Measurements from ENCODE around the gene EPHA4.
A peak's percentile ranks its signal among the peaks of the same experiment; 100 is the strongest.

Gene EPHA4

DNA sequence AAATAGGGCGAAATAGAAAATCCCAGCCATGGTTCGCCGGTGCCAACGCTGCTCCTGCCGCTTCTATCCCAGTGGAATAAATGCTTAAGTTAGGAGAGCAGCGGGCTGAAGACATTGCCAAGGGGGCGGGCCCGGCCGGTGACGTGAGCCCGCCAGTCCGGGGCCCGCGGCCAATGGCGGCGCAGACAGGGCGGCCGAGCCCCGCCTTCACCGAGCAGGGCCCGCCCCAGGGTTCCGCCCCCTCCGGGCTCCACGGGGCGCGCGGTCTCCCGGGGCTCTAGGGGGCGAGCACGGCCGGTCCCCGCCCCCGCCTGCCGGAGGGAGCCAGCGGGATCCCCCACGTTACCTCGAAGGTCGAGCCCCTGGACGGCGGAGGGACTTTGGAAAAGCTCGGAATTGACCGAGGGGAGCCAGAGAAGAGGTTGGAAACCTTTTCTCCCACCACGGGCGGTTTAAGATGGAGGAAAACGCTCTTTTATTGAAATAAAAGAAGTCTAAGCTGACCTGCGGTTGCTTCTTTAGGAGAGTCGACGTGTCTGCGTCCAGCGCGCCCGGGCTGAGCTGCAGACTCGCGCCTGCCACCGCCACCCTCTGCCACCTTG lies at the start of gene EPHA4:
Gene EPHA4 (minus strand): TSS at position 86 of the 602 bp plus-strand sequence. CDS start 56 bp downstream, at position 30.
- TF ChIP-seq, protein P1, sequence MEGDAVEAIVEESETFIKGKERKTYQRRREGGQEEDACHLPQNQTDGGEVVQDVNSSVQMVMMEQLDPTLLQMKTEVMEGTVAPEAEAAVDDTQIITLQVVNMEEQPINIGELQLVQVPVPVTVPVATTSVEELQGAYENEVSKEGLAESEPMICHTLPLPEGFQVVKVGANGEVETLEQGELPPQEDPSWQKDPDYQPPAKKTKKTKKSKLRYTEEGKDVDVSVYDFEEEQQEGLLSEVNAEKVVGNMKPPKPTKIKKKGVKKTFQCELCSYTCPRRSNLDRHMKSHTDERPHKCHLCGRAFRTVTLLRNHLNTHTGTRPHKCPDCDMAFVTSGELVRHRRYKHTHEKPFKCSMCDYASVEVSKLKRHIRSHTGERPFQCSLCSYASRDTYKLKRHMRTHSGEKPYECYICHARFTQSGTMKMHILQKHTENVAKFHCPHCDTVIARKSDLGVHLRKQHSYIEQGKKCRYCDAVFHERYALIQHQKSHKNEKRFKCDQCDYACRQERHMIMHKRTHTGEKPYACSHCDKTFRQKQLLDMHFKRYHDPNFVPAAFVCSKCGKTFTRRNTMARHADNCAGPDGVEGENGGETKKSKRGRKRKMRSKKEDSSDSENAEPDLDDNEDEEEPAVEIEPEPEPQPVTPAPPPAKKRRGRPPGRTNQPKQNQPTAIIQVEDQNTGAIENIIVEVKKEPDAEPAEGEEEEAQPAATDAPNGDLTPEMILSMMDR (IDR thresholded peaks at IDR 0.05; ENCODE audit: borderline replicate concordance, control extremely low read depth, extremely low read depth, insufficient read depth, missing control alignments): no peak
- DNase-seq (ENCODE audit: low spot score): peak; percentile 91
- in situ Hi-C loops (cut with MboI; ENCODE audit: low sequenced_read_pairs, unreplicated experiment): loop anchor here (25.0 kb wide), 1 partner anchor 885 kb away; no protein-coding TSS in a partner anchor

DNA sequence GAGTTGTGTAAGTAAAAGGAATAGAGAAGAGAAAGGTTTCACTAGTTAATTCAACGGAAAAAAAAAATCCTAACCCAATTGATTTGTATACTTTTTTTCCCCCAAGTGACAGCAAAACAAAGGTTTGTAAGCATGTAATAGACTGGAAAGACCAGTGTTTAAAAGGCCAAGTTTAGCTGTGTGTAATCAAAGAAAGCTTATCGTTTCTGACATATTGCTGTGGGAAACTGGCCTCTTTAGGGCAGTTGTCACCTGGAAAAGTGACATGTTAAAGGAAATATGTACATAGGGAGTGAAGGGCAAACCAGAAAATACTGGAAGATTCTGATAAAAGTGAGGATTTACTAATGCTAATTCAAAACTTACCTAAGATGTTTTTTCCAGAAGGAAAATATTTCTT lies 45.9 kb upstream of the EPHA4 start:
- DNase-seq (ENCODE audit: low spot score): no peak
- TF ChIP-seq, protein P1 (IDR thresholded peaks at IDR 0.05; ENCODE audit: borderline replicate concordance, control extremely low read depth, extremely low read depth, insufficient read depth, missing control alignments): no peak
- in situ Hi-C loops (cut with MboI; ENCODE audit: low sequenced_read_pairs, unreplicated experiment): no loop called here

DNA sequence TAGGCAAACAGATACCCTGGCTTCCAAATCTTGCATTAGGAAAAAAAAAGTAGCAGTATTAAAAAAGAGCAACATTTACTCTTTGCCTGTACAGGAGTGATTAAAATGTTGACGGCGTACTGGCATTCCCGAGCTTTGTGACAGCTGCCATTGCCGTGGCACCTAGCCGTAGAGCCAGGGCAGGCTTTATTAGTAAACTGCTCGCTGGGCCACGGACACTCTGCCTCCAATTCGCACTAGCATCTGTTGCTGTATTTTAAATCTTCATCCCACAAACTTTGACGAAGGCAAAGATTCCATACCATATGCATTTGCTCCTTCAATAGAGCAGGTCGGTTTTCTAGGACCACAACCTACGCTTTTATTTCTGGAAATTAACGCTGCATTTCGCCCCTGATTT lies 44.5 kb upstream of the EPHA4 start:
- DNase-seq (ENCODE audit: low spot score): no peak
- in situ Hi-C loops (cut with MboI; ENCODE audit: low sequenced_read_pairs, unreplicated experiment): no loop called here
- TF ChIP-seq, protein P1 (IDR thresholded peaks at IDR 0.05; ENCODE audit: borderline replicate concordance, control extremely low read depth, extremely low read depth, insufficient read depth, missing control alignments): no peak

DNA sequence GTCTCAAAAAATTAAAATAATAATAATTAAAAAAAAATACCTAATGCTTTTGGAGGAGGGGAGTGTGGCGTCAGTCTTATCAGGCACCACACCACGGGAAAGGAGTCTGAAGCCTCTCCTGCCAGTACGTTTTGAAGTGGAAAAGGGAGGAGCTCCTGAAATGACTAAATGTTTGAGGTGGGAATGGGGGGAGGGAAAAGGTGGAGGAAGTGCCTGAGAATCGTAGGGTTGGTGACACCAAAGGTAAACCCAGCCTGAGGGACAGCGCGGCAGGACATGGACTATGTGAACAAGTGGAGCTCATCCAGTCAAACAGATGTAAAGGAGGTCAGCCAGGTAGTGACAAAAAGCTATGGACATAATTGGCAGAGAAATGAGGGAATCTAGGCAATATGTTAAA lies 42.2 kb upstream of the EPHA4 start:
- in situ Hi-C loops (cut with MboI; ENCODE audit: low sequenced_read_pairs, unreplicated experiment): no loop called here
- no peak for DNase-seq (ENCODE audit: low spot score)
- TF ChIP-seq, protein P1 (IDR thresholded peaks at IDR 0.05; ENCODE audit: borderline replicate concordance, control extremely low read depth, extremely low read depth, insufficient read depth, missing control alignments): no peak

DNA sequence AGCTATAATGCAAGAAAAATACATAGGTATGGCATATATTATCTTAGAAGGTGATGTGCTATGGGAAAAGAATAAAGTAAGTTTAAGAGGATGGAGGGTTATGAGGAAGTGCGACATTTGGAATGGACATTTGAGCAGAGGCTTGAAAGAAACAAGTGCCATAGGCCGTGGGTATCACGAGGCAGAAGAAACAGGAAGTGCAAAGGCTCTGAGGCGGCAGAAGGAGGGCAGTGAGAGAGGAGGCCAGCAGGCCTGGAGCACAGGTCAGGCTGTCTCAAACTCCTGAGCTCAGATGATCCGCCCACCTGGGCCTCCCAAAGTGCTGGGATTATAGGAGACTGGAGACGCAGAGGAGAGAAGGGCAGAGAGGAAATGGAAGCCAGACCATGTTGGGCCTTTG lies 40.7 kb upstream of the EPHA4 start:
- TF ChIP-seq, protein P1 (IDR thresholded peaks at IDR 0.05; ENCODE audit: borderline replicate concordance, control extremely low read depth, extremely low read depth, insufficient read depth, missing control alignments): no peak
- in situ Hi-C loops (cut with MboI; ENCODE audit: low sequenced_read_pairs, unreplicated experiment): no loop called here
- no peak for DNase-seq (ENCODE audit: low spot score)

DNA sequence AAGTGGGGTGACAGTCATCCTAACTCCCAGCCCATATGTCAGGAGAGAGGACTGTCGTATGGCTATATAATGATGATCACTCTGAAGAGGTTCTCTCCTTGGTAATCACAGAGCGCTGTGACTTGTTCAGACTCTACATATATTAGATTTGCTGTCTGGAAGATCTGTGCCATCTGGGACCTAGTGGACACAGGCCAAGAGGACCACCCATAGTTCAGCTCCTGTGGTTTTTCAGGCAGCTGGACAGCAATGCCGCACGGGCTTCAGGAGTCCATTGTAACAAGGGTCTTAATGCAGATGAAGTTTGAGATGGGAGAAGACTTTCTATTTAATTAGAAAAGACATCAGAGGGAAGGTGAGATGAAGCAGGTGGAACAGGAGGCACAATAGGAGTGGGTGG lies 40.1 kb upstream of the EPHA4 start:
- TF ChIP-seq, protein P1 (IDR thresholded peaks at IDR 0.05; ENCODE audit: borderline replicate concordance, control extremely low read depth, extremely low read depth, insufficient read depth, missing control alignments): no peak
- DNase-seq (ENCODE audit: low spot score): no peak
- in situ Hi-C loops (cut with MboI; ENCODE audit: low sequenced_read_pairs, unreplicated experiment): no loop called here
